ENCODE data around the gene KRTAP5-5. TPM values are rescaled to one million over a fixed set of nuclear protein-coding genes. Genes with fewer than 3 reads are reported as not detected.

Gene KRTAP5-5
- total RNA-seq, 4 donors from 2014 or later, result not detected

DNA sequence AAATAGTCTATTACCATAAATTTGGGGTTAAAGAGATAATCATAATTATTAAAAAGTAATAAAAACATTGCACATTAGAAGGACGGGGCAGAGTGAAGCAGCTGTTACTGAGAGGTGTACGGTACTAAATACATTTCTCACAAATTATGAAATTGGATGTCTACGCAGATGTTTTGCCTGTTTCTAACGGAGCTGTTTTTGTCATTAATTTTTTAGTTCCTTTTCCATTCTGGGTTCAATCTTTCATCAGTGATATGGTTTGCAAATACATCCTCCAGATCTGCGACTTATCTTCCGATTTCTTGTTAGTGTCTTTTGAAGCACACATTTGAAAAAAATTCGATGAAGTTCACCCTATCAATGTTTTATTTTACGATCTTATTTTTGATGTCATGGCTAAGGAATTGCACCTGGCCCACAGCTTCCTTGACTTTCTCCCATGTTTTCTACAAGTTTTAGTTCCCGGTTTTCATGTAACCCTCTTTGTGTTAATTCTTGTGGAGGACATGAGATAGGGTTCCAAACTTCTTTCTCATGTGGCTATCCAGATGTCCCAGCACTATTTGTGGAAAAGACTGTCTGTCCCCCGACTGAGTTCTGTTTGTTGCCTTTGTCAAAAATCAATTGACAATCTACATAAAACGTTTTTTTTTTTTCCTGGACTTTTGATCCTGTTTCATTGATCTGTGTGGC lies 46.1 kb downstream of the KRTAP5-5 start:
- Histone ChIP-seq H3K36me3 (no peaks in the 10 kb centered on the region), H3K4me1 (no peaks in the 10 kb centered on the region), H3K9me3 (no peaks in the 10 kb centered on the region), H3K27me3 (peaks cover 65% of the 10 kb centered on the region), H3K4me3 (no peak overlapping the region), H3K27ac (no peak overlapping the region)
- TF ChIP-seq EP300 (IDR thresholded peaks at IDR 0.05) (no peak), POLR2AphosphoS5 (IDR thresholded peaks at IDR 0.05) (no peak), CTCF (IDR thresholded peaks at IDR 0.05) (no peak), POLR2A (IDR thresholded peaks at IDR 0.05) (no peak)
- ATAC-seq, result no peak
- WGBS, 2 donors (ENCODE audit: low coverage in 1 of 2), result 56 to 67% methylated on average over 9 to 11 of the region's 11 CpGs

DNA sequence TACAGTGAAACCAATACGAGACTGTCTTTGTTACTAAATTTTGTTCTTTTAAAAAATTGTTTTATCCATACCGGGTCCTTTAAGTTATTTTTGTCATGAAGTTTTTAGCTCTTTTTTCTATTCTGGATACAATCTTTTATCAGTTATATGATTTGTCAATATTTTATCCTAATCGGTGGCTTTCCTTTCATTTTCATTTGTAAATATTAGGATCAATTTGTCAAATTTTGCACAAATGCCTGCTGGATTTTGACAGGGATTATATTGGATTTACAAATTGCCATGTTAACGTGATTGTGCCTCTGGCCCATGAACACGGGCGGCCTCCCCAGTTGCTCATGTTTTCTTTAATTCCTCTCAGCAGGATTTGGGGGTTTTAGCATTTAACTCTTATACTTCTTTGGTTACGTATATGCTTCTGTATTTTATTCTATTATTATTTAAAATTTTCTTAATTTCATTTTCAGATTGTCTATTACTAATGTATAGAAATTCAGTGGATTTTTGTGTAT lies 46.7 kb downstream of the KRTAP5-5 start:
- TF ChIP-seq POLR2AphosphoS5 (IDR thresholded peaks at IDR 0.05) (no peak), POLR2A (IDR thresholded peaks at IDR 0.05) (no peak), EP300 (IDR thresholded peaks at IDR 0.05) (no peak), CTCF (IDR thresholded peaks at IDR 0.05) (no peak)
- peaks cover 71% of the 10 kb centered on the region for H3K27me3 ChIP-seq

DNA sequence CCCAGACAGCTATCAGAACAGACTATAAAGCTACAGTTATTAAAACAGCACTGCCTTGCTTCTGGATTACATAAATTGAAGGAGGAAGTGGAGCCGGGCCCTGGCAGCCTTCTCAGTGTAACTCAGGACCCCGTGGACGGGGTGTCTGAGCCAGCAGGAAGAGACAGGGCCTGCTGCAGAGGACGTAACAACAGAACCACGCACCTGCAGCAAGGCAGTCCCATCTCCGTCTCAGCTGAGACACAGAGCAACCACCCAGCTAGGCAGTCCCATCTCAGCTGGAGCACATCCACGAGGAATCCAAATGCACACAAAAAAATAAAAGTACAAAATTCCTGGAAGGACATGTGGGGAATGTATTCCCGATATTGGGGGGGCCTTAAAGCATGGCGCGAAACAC lies 50.3 kb downstream of the KRTAP5-5 start:
- H3K27me3 ChIP-seq, result peaks cover 59% of the 10 kb centered on the region
- no peak for ATAC-seq
- H3K27ac ChIP-seq, result no peak overlapping the region
- no peaks in the 10 kb centered on the region for H3K4me1 ChIP-seq
- no peaks in the 10 kb centered on the region for H3K9me3 ChIP-seq
- no peak overlapping the region for H3K4me3 ChIP-seq
- TF ChIP-seq CTCF (IDR thresholded peaks at IDR 0.05) (no peak), POLR2A (IDR thresholded peaks at IDR 0.05) (no peak), POLR2AphosphoS5 (IDR thresholded peaks at IDR 0.05) (no peak)
- no peaks in the 10 kb centered on the region for H3K36me3 ChIP-seq
- WGBS, 2 donors (ENCODE audit: low coverage in 1 of 2), result 93 to 94% methylated on average over 3 to 5 of the region's 10 CpGs

More for the DNA sequence above, 46.7 kb downstream of the KRTAP5-5 start:
- H3K4me3 ChIP-seq, result no peak overlapping the region
- H3K27ac ChIP-seq, result no peak overlapping the region
- no peak for ATAC-seq
- no peaks in the 10 kb centered on the region for H3K9me3 ChIP-seq
- no peaks in the 10 kb centered on the region for H3K36me3 ChIP-seq
- no peaks in the 10 kb centered on the region for H3K4me1 ChIP-seq
- 69 to 79% methylated on average over 7 of the region's 7 CpGs for WGBS, 2 donors (ENCODE audit: low coverage in 1 of 2)

Other genes starting within 250 kb of the KRTAP5-5 start
- 1 to 10 TPM; 1.4 to 8.6 (median 2.0) TPM for gene BRSK2, start 239.8 kb upstream of the KRTAP5-5 start, total RNA-seq
- gene MOB2, start 143.0 kb upstream of the KRTAP5-5 start, total RNA-seq, result 100 to 1,000 TPM in 2 of 4 donors, 10 to 100 TPM in 2; 59.6 to 103 (median 87.8) TPM
- gene DUSP8, start 57.5 kb upstream of the KRTAP5-5 start, total RNA-seq, result 1 to 10 TPM; 3.3 to 7.8 (median 4.9) TPM
- not detected for gene KRTAP5-1, start 44.5 kb upstream of the KRTAP5-5 start, total RNA-seq
- not detected for gene KRTAP5-2, start 31.5 kb upstream of the KRTAP5-5 start, total RNA-seq
- not detected for gene KRTAP5-3, start 21.3 kb upstream of the KRTAP5-5 start, total RNA-seq
- gene KRTAP5-4, start 7.6 kb upstream of the KRTAP5-5 start, total RNA-seq, result not detected
- not detected for gene KRTAP5-6, start 67.4 kb downstream of the KRTAP5-5 start, total RNA-seq
- under 1 TPM in 3 of 4 donors, not detected in 1; 0.13 to 0.85 (median 0.31) TPM for gene IFITM10, start 120.8 kb downstream of the KRTAP5-5 start, total RNA-seq
- 100 to 1,000 TPM; 182 to 290 (median 238) TPM for gene CTSD, start 134.2 kb downstream of the KRTAP5-5 start, total RNA-seq
- 1 to 10 TPM in 1 of 4 donors, not detected in 3; 2.2 TPM for gene SYT8, start 205.2 kb downstream of the KRTAP5-5 start, total RNA-seq
- gene TNNI2, start 209.2 kb downstream of the KRTAP5-5 start, total RNA-seq, result 1 to 10 TPM in 1 of 4 donors, not detected in 3; 1.0 TPM
- 100 to 1,000 TPM in 1 of 4 donors, 10 to 100 TPM in 3; 13.4 to 133 (median 47.7) TPM for gene LSP1, start 223.3 kb downstream of the KRTAP5-5 start, total RNA-seq

Measured in gastroesophageal sphincter (tissue), 4 donors.